A673 (cell line): ENCODE measurements around the gene CD9.

Experiments used
- EZH2 ChIP-seq: fragments of 200-600 bp; sonication (generic); IDR thresholded peaks from 2 replicates; pipeline ENCODE4 v1.6.1; 2017; ENCODE audit warnings: borderline replicate concordance, low read depth, mild to moderate bottlenecking, mixed read lengths, antibody characterized with exemption, low read length; ENCODE audit not compliant: poor library complexity, severe bottlenecking
- TF ChIP-seq, protein P1 (sequence below): fragments of 300-800, 200-600 bp; sonication (generic); conservative IDR thresholded peaks from 2 replicates; pipeline ENCODE4 v1.5.1; 2017; ENCODE audit warnings: low read depth, mild to moderate bottlenecking, antibody characterized with exemption, low read length, moderate library complexity, mixed read lengths

DNA sequence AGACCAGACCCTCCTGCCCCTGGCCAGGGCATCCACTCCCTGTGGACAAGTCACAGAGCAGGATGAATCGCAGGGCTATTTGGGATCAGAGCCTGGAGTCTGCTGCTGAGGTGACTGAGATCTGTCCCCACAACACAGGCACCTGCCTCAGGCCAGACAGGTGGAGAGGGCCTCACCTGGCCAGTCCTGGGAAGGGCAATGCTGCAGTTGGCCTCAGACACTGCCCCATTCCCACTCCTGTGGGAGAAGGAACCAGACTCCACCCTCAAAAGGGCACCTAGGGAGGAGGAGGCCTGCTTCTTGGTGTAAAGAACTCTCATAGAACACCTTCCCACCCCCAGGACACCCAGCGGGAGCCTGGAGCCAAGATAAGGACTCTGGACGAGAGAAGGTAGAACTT is 62.0 kb downstream of the CD9 start:
- TF ChIP-seq, protein P1, sequence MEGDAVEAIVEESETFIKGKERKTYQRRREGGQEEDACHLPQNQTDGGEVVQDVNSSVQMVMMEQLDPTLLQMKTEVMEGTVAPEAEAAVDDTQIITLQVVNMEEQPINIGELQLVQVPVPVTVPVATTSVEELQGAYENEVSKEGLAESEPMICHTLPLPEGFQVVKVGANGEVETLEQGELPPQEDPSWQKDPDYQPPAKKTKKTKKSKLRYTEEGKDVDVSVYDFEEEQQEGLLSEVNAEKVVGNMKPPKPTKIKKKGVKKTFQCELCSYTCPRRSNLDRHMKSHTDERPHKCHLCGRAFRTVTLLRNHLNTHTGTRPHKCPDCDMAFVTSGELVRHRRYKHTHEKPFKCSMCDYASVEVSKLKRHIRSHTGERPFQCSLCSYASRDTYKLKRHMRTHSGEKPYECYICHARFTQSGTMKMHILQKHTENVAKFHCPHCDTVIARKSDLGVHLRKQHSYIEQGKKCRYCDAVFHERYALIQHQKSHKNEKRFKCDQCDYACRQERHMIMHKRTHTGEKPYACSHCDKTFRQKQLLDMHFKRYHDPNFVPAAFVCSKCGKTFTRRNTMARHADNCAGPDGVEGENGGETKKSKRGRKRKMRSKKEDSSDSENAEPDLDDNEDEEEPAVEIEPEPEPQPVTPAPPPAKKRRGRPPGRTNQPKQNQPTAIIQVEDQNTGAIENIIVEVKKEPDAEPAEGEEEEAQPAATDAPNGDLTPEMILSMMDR = no peak
- TF ChIP-seq EZH2 = no peak
